Endothelial cell (in vitro differentiated cells): ENCODE data around the gene CCDC187. TPM values are rescaled to one million over a fixed set of nuclear protein-coding genes. Genes with fewer than 3 reads are reported as not detected.

ENCODE experiments used
- DNase-seq: peaks from one replicate; pipeline ENCODE4 v3.0.0; 2021; ENCODE audit warnings: low spot score
- H3K27ac Mint-ChIP-seq: one replicate; pipeline ENCODE4 v1.8.0; 2021; ENCODE audit warnings: mixed read lengths, inconsistent platforms; ENCODE audit not compliant: unreplicated experiment
- H3K27me3 Mint-ChIP-seq: one replicate; pipeline ENCODE4 v1.8.0; 2021; ENCODE audit warnings: mild to moderate bottlenecking, moderate library complexity, mixed read lengths, inconsistent platforms; ENCODE audit not compliant: unreplicated experiment
- H3K36me3 Mint-ChIP-seq: one replicate; pipeline ENCODE4 v1.8.0; 2021; ENCODE audit warnings: mild to moderate bottlenecking, low read depth, mixed read lengths, inconsistent platforms; ENCODE audit not compliant: unreplicated experiment
- H3K4me1 Mint-ChIP-seq: one replicate; pipeline ENCODE4 v1.8.0; 2021; ENCODE audit warnings: mild to moderate bottlenecking, mixed read lengths, inconsistent platforms; ENCODE audit not compliant: unreplicated experiment
- H3K4me3 Mint-ChIP-seq: one replicate; pipeline ENCODE4 v1.8.0; 2021; ENCODE audit warnings: mild to moderate bottlenecking, mixed read lengths, inconsistent platforms; ENCODE audit not compliant: unreplicated experiment
- H3K9me3 Mint-ChIP-seq: one replicate; pipeline ENCODE4 v1.8.0; 2021; ENCODE audit warnings: mixed read lengths, inconsistent platforms; ENCODE audit not compliant: unreplicated experiment
- CTCF ChIP-seq: fragments of 200-600 bp; sonication (generic); IDR thresholded peaks from one replicate; pipeline ENCODE4 v1.5.0; 2021; ENCODE audit warnings: antibody characterized with exemption; ENCODE audit not compliant: unreplicated experiment
- total RNA-seq: library from RNA; stranded (reverse); fragmentation: NEBNext Ultra II Directional; extraction: Animal tissue kit (Norgen Biotek cat#: 25700); gene quantifications from one replicate; pipeline ENCODE4 v1.2.1, GENCODE V29; 2021; ENCODE audit not compliant: unreplicated experiment

The CCDC187 gene
- total RNA-seq, 1 donor from 2014 or later, result 0.05 TPM

- H3K4me3 Mint-ChIP-seq, result no peak overlapping the region
- no peak for TF ChIP-seq CTCF
- no peaks in the 10 kb centered on the region for H3K36me3 Mint-ChIP-seq
- H3K27ac Mint-ChIP-seq, result no peak overlapping the region
- H3K9me3 Mint-ChIP-seq, result no peaks in the 10 kb centered on the region
- peaks cover 9% of the 10 kb centered on the region for H3K27me3 Mint-ChIP-seq
- no peak for DNase-seq
- H3K4me1 Mint-ChIP-seq, result no peaks in the 10 kb centered on the region
These were observed 12.4 kb downstream of the CCDC187 start for GRCh38 chr9:136291306-136292025.

GRCh38 chr9:136290508-136291000 is 13.3 kb downstream of the CCDC187 start:
- no peak for TF ChIP-seq CTCF
- no peak overlapping the region for H3K27ac Mint-ChIP-seq
- DNase-seq, result no peak
- no peaks in the 10 kb centered on the region for H3K9me3 Mint-ChIP-seq
- H3K4me3 Mint-ChIP-seq, result no peak overlapping the region
- no peaks in the 10 kb centered on the region for H3K4me1 Mint-ChIP-seq
- H3K36me3 Mint-ChIP-seq, result no peaks in the 10 kb centered on the region
- H3K27me3 Mint-ChIP-seq, result peaks cover 9% of the 10 kb centered on the region

- TF ChIP-seq CTCF, result no peak
- Mint-ChIP-seq H3K9me3 (no peaks in the 10 kb centered on the region), H3K27ac (no peak overlapping the region), H3K4me3 (no peak overlapping the region), H3K4me1 (no peaks in the 10 kb centered on the region), H3K27me3 (peaks cover 9% of the 10 kb centered on the region), H3K36me3 (no peaks in the 10 kb centered on the region)
- DNase-seq, result no peak
These were observed 14.0 kb downstream of the CCDC187 start for GRCh38 chr9:136289651-136290507.

- Mint-ChIP-seq H3K9me3 (no peaks in the 10 kb centered on the region), H3K27ac (no peak overlapping the region), H3K36me3 (no peaks in the 10 kb centered on the region), H3K4me1 (no peaks in the 10 kb centered on the region), H3K27me3 (peaks cover 7% of the 10 kb centered on the region), H3K4me3 (no peak overlapping the region)
- DNase-seq, result no peak
- no peak for TF ChIP-seq CTCF
These were observed 15.7 kb downstream of the CCDC187 start for GRCh38 chr9:136287960-136288753.
